WTC11 (cell line): ENCODE results near the gene TTLL10.
"Not testable (repeated sequence)": the region's sequence is repeated elsewhere in the genome, so short reads cannot be mapped to it uniquely, and the experiment has no call there.

Experiments
- CREB1 ChIP-seq: sonication (generic); formaldehyde crosslinking; IDR thresholded peaks from 2 replicates; pipeline ENCODE4 v1.8.0; 2023; ENCODE audit warnings: mild to moderate bottlenecking, missing genetic modification reagents
- ZNF671 ChIP-seq: fragments of 250-450 bp; sonication (Bioruptor Pico); IDR thresholded peaks from 2 replicates; pipeline ENCODE4 v1.8.0; 2021; ENCODE audit warnings: mild to moderate bottlenecking
- TF ChIP-seq, protein P1 (sequence below): fragments of 200-600 bp; IDR thresholded peaks from 2 replicates; pipeline ENCODE4 v1.8.0; 2022; ENCODE audit warnings: antibody characterized with exemption
- TF ChIP-seq, protein P2 (sequence below): sonication (generic); formaldehyde crosslinking; IDR thresholded peaks from 2 replicates; pipeline ENCODE4 v1.8.1; 2022; ENCODE audit warnings: mild to moderate bottlenecking, missing genetic modification reagents, moderate library complexity, borderline replicate concordance

DNA sequence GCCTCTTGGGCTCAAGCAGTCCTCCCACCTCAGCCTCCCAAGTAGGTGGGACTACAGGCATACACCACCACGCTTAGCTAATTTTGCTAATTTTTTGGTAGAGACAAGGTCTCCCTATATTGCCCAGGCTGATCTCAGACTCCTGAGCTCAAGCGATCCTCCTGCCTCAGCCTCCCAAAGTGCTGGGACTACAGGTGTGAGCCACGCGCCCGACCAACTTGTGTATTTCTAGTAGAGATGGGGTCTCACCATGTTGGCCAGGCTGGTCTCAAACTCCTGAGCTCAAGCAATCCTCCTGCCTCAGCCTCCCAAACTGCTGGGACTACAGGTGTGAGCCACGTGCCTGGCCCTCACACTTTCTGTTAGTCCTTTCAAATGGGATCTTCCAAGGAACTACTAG lies 22.0 kb downstream of the TTLL10 start:
- TF ChIP-seq, protein P1, sequence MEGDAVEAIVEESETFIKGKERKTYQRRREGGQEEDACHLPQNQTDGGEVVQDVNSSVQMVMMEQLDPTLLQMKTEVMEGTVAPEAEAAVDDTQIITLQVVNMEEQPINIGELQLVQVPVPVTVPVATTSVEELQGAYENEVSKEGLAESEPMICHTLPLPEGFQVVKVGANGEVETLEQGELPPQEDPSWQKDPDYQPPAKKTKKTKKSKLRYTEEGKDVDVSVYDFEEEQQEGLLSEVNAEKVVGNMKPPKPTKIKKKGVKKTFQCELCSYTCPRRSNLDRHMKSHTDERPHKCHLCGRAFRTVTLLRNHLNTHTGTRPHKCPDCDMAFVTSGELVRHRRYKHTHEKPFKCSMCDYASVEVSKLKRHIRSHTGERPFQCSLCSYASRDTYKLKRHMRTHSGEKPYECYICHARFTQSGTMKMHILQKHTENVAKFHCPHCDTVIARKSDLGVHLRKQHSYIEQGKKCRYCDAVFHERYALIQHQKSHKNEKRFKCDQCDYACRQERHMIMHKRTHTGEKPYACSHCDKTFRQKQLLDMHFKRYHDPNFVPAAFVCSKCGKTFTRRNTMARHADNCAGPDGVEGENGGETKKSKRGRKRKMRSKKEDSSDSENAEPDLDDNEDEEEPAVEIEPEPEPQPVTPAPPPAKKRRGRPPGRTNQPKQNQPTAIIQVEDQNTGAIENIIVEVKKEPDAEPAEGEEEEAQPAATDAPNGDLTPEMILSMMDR, result not testable (repeated sequence)
- TF ChIP-seq ZNF671, CREB1: not testable (repeated sequence)
- TF ChIP-seq, protein P2, sequence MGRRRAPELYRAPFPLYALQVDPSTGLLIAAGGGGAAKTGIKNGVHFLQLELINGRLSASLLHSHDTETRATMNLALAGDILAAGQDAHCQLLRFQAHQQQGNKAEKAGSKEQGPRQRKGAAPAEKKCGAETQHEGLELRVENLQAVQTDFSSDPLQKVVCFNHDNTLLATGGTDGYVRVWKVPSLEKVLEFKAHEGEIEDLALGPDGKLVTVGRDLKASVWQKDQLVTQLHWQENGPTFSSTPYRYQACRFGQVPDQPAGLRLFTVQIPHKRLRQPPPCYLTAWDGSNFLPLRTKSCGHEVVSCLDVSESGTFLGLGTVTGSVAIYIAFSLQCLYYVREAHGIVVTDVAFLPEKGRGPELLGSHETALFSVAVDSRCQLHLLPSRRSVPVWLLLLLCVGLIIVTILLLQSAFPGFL (CRISPR knock-in tag), result not testable (repeated sequence)
